K562 (cell line): ENCODE measurements around the gene MRPL52. TPM values are rescaled to one million over a fixed set of nuclear protein-coding genes. Genes with fewer than 3 reads are reported as not detected.

Source experiments
- ARNT ChIP-seq, 2 experiments: fragments of 450-650 bp; IDR thresholded peaks; 2 replicates each; pipeline ENCODE4 v1.6.1; 2016; ENCODE audit warnings: mild to moderate bottlenecking in 1 of 2
- CREB3 ChIP-seq: fragments of 450-650 bp; conservative IDR thresholded peaks from 2 replicates; pipeline ENCODE4 v1.6.1; 2016; ENCODE audit warnings: missing genetic modification characterization, low read depth, mild to moderate bottlenecking, missing compliant biosample characterization, moderate library complexity
- DPF2 ChIP-seq: fragments of 450-650 bp; IDR thresholded peaks from 2 replicates; pipeline ENCODE4 v1.6.1; 2016
- EP300 ChIP-seq: IDR thresholded peaks from 2 replicates; pipeline ENCODE4 v1.6.1; 2012; ENCODE audit warnings: low read length, improper control_type of control experiment
- GABPB2 ChIP-seq: fragments of 250-450 bp; sonication (Bioruptor Pico); conservative IDR thresholded peaks from 2 replicates; pipeline ENCODE4 v1.5.1; 2021; ENCODE audit warnings: mild to moderate bottlenecking
- GTF2B ChIP-seq: IDR thresholded peaks from 2 replicates; pipeline ENCODE4 v1.6.1; 2011; ENCODE audit not compliant: insufficient read length; ENCODE audit errors: extremely low read depth
- HMGN3 ChIP-seq: IDR thresholded peaks from 2 replicates; pipeline ENCODE4 v1.6.1; 2011; ENCODE audit warnings: borderline replicate concordance, low read depth, mild to moderate bottlenecking, mixed read lengths, low read length; ENCODE audit not compliant: insufficient read length; ENCODE audit errors: extremely low read depth
- HNRNPL ChIP-seq: fragments of 200-400 bp; formaldehyde crosslinking; IDR thresholded peaks from 2 replicates; pipeline ENCODE4 v1.6.1; 2017; ENCODE audit warnings: low read depth, mild to moderate bottlenecking, low read length
- MAZ ChIP-seq, 2 experiments: fragments of 450-650 bp in 1 of 2; sonication (generic) in 1 of 2; formaldehyde crosslinking; IDR thresholded peaks in 1 of 2; conservative IDR thresholded peaks in 1 of 2; 2 replicates each; pipeline versions ENCODE4 v1.4.0 to v1.5.0; 2020; ENCODE audit warnings: mild to moderate bottlenecking in 1 of 2, missing genetic modification reagents in 1 of 2
- MGA ChIP-seq: fragments of 450-650 bp; IDR thresholded peaks from 2 replicates; pipeline ENCODE4 v1.6.1; 2016; ENCODE audit warnings: mild to moderate bottlenecking, moderate library complexity
- NR2C1 ChIP-seq, 2 experiments: fragments of 450-650 bp; IDR thresholded peaks; 2 replicates each; pipeline ENCODE4 v1.6.1; 2017; ENCODE audit warnings: mild to moderate bottlenecking in 2 of 2, antibody characterized with exemption in 1 of 2, inconsistent platforms in 1 of 2, missing compliant biosample characterization in 1 of 2, missing genetic modification characterization in 1 of 2
- PML ChIP-seq: IDR thresholded peaks from 2 replicates; pipeline ENCODE4 v1.6.1; 2012; ENCODE audit warnings: low read length, inconsistent platforms
- ZFX ChIP-seq: sonication (generic); formaldehyde crosslinking; IDR thresholded peaks from 2 replicates; pipeline ENCODE4 v1.8.0; 2022; ENCODE audit warnings: mild to moderate bottlenecking, missing genetic modification reagents, moderate library complexity
- ZNF274 ChIP-seq: IDR thresholded peaks from 2 replicates; pipeline ENCODE4 v1.6.1; 2011; ENCODE audit warnings: low read depth, mild to moderate bottlenecking, low read length, moderate library complexity, borderline replicate concordance
- polyA plus RNA-seq, 8 experiments: library from polyadenylated mRNA; depleted of rRNA in 4 of 8; stranded (reverse) in 5 of 8; unstranded in 3 of 8; fragments of >200 nt; fragmentation: Nextera tagmentation in 2 of 8; fragmentation: Illumina TruSeq in 1 of 8; extraction: Ambion mirVana in 2 of 8; extraction: Trizol in 1 of 8; gene quantifications; 2 replicates each; pipeline versions ENCODE4 v1.2.1 to v1.2.3, GENCODE V29; 2011 to 2014; ENCODE audit warnings: inconsistent platforms in 1 of 8, missing spikeins in 1 of 8
- total RNA-seq, 7 experiments: library from RNA; depleted of rRNA in 6 of 7; stranded (reverse); fragments of >200 nt in 6 of 7; fragmentation: Illumina TruSeq in 2 of 7; extraction: Trizol in 2 of 7; gene quantifications; 2 replicates each; pipeline versions ENCODE4 v1.2.1 to v1.2.3, GENCODE V29; 2011 to 2021; ENCODE audit warnings: low replicate concordance in 1 of 7

Gene MRPL52
- total and polyA plus RNA-seq, 9 of the 15 experiments (the other 6 are each of a cell fraction or from before 2014, with no cell fraction given): 56.5 to 213 (median 168) TPM

- TF ChIP-seq ZFX (CRISPR knock-in tag): no peak
- TF ChIP-seq NR2C1 (IDR thresholded peaks at IDR 0.05): peak; percentile 76
- TF ChIP-seq NR2C1 (tag; IDR thresholded peaks at IDR 0.05): peak; percentile 69
- TF ChIP-seq GTF2B: no peak
- peak; percentile 45; the same call in 1 of the 2 replicates for TF ChIP-seq PML
- TF ChIP-seq ZNF274: no peak
- TF ChIP-seq HNRNPL: no peak
- TF ChIP-seq MAZ (CRISPR knock-in tag; conservative IDR thresholded peaks at IDR 0.05 in 1 of 2, IDR thresholded peaks at IDR 0.05 in 1 of 2): 0 out of 4 replicates have a peak, but pooled peaks of 1 of the 2 experiments have one; percentile 54
- TF ChIP-seq MGA: peak; percentile 54; the same call in 1 of the 2 replicates
- no peak for TF ChIP-seq ARNT (IDR thresholded peaks at IDR 0.05)
- TF ChIP-seq DPF2: no peak; the same call in 1 of the 2 replicates
- no peak for TF ChIP-seq HMGN3
- TF ChIP-seq EP300: 0 out of 2 replicates have a peak, but pooled peaks have one; percentile 17
- 0 out of 2 replicates have a peak, but pooled peaks have one; percentile 59 for TF ChIP-seq CREB3 (tag)
- TF ChIP-seq GABPB2: no peak
Measured at GRCh38 chr14:22829661-22830442, at the start of gene MRPL52 (continued).
